LNCaP clone FGC (cell line): Measurements from ENCODE around the gene AGPAT3.

Experiments
- DNase-seq: peaks from one replicate; pipeline ENCODE4 v3.0.0-alpha.2; 2011; ENCODE audit warnings: low read depth
- H3K4me3 ChIP-seq: 2 replicates; pipeline ENCODE4 v1.5.1; 2011; ENCODE audit warnings: mild to moderate bottlenecking, low read depth, low read length, control low read depth
- CTCF ChIP-seq: IDR thresholded peaks from 2 replicates; pipeline ENCODE4 v1.5.1; 2012; ENCODE audit warnings: mild to moderate bottlenecking; ENCODE audit not compliant: control insufficient read depth, insufficient read depth; ENCODE audit errors: extremely low read depth

Gene AGPAT3

GRCh38 chr21:43957128-43957571, 92.1 kb downstream of the AGPAT3 start:
- no peak for DNase-seq
- TF ChIP-seq CTCF = no peak
- no peak overlapping the region for H3K4me3 ChIP-seq

GRCh38 chr21:43957611-43958362, 92.8 kb downstream of the AGPAT3 start:
- no peak for DNase-seq
- H3K4me3 ChIP-seq = no peak overlapping the region
- TF ChIP-seq CTCF = no peak

- no peak for TF ChIP-seq CTCF
- H3K4me3 ChIP-seq = no peak overlapping the region
- no peak for DNase-seq
Measured at GRCh38 chr21:43958364-43959158, 93.5 kb downstream of the AGPAT3 start.

- no peak for TF ChIP-seq CTCF
- H3K4me3 ChIP-seq = no peak overlapping the region
- DNase-seq = no peak
Measured at GRCh38 chr21:43959231-43960116, 94.5 kb downstream of the AGPAT3 start.

GRCh38 chr21:43961382-43961909, 96.4 kb downstream of the AGPAT3 start:
- no peak for TF ChIP-seq CTCF
- no peak overlapping the region for H3K4me3 ChIP-seq
- no peak for DNase-seq

- no peak overlapping the region for H3K4me3 ChIP-seq
- TF ChIP-seq CTCF = no peak
- DNase-seq = no peak
Measured at GRCh38 chr21:43965911-43966585, 101.0 kb downstream of the AGPAT3 start.
